Stimulated activated CD4-positive, alpha-beta T cell treated with anti-CD3 and anti-CD28 coated beads, TNF-alpha, amount 100 ng/mL, for 4 hours (primary cell): ENCODE measurements around the gene ZNF614.
"Not testable (repeated sequence)": the region's sequence is repeated elsewhere in the genome, so short reads cannot be mapped to it uniquely, and the experiment has no call there.

ENCODE experiments used
- DNase-seq, 3 experiments: peaks; one replicate each; pipeline ENCODE4 v3.0.0-alpha.2; 2020; ENCODE audit warnings: low read depth in 3 of 3

Gene ZNF614

GRCh38 chr19:51986309-51987291 lies 41.6 kb downstream of the ZNF614 start, which contains the start of gene ZNF350:
Gene ZNF350, minus strand, starts transcription at chr19:51986840. Its CDS starts 12,480 bp downstream, at chr19:51974360.
- peak; percentile 48 to 83 (median 74) for DNase-seq

GRCh38 chr19:51983361-51983760 lies 44.8 kb downstream of the ZNF614 start:
- no peak for DNase-seq

GRCh38 chr19:51980926-51981325 lies 47.3 kb downstream of the ZNF614 start:
- not testable (repeated sequence) for DNase-seq

- no peak for DNase-seq
Measured at GRCh38 chr19:51980116-51980736, 48.0 kb downstream of the ZNF614 start.

- no peak for DNase-seq
Measured at GRCh38 chr19:51978882-51979281, 49.3 kb downstream of the ZNF614 start.

- no peak for DNase-seq
Measured at GRCh38 chr19:51977346-51977745, 50.8 kb downstream of the ZNF614 start.

- DNase-seq: no peak
Measured at GRCh38 chr19:51976852-51977251, 51.3 kb downstream of the ZNF614 start.

- DNase-seq: not testable (repeated sequence)
Measured at GRCh38 chr19:51975787-51976186, 52.4 kb downstream of the ZNF614 start.

- no peak for DNase-seq
Measured at GRCh38 chr19:51971624-51972023, 56.6 kb downstream of the ZNF614 start.

- no peak for DNase-seq
Measured at GRCh38 chr19:51970718-51971117, 57.5 kb downstream of the ZNF614 start.

- DNase-seq: no peak
Measured at GRCh38 chr19:51965583-51965982, 62.6 kb downstream of the ZNF614 start.
